ENCODE data around the gene KCNMA1.

KCNMA1 gene

GRCh38 chr10:77380723-77381122 lies 256.9 kb downstream of the KCNMA1 start:
- no peak for TF ChIP-seq CTCF (IDR thresholded peaks at IDR 0.05)
- Histone ChIP-seq H3K27me3 (peaks cover 64% of the 10 kb centered on the region), H3K36me3 (no peaks in the 10 kb centered on the region), H3K4me3 (ENCODE audit: low read depth in 1 of 2, low read length in 1 of 2) (no peak overlapping the region), H3K4me1 (ENCODE audit: control insufficient read depth in 1 of 2, insufficient read depth in 1 of 2, low read depth in 1 of 2, low read length in 1 of 2) (no peaks in the 10 kb centered on the region), H3K27ac (no peak overlapping the region), H3K9me3 (no peaks in the 10 kb centered on the region)

GRCh38 chr10:77380191-77380590 lies 257.4 kb downstream of the KCNMA1 start:
- H3K27ac ChIP-seq, result no peak overlapping the region
- H3K36me3 ChIP-seq, result no peaks in the 10 kb centered on the region
- H3K4me3 ChIP-seq (ENCODE audit: low read depth in 1 of 2, low read length in 1 of 2), result no peak overlapping the region
- peaks cover 59% of the 10 kb centered on the region for H3K27me3 ChIP-seq
- H3K4me1 ChIP-seq (ENCODE audit: control insufficient read depth in 1 of 2, insufficient read depth in 1 of 2, low read depth in 1 of 2, low read length in 1 of 2), result no peaks in the 10 kb centered on the region
- no peak for TF ChIP-seq CTCF (IDR thresholded peaks at IDR 0.05)
- H3K9me3 ChIP-seq, result no peaks in the 10 kb centered on the region

- H3K9me3 ChIP-seq, result no peaks in the 10 kb centered on the region
- peaks cover 55% of the 10 kb centered on the region for H3K27me3 ChIP-seq
- no peaks in the 10 kb centered on the region for H3K4me1 ChIP-seq (ENCODE audit: control insufficient read depth in 1 of 2, insufficient read depth in 1 of 2, low read depth in 1 of 2, low read length in 1 of 2)
- TF ChIP-seq CTCF (IDR thresholded peaks at IDR 0.05), result no peak
- H3K4me3 ChIP-seq (ENCODE audit: low read depth in 1 of 2, low read length in 1 of 2), result no peak overlapping the region
- no peaks in the 10 kb centered on the region for H3K36me3 ChIP-seq
- no peak overlapping the region for H3K27ac ChIP-seq
Observed at GRCh38 chr10:77378366-77379349, 258.9 kb downstream of the KCNMA1 start.

- Histone ChIP-seq H3K4me1 (ENCODE audit: control insufficient read depth in 1 of 2, insufficient read depth in 1 of 2, low read depth in 1 of 2, low read length in 1 of 2) (no peaks in the 10 kb centered on the region), H3K36me3 (no peaks in the 10 kb centered on the region), H3K27ac (no peak overlapping the region), H3K9me3 (no peaks in the 10 kb centered on the region), H3K4me3 (ENCODE audit: low read depth in 1 of 2, low read length in 1 of 2) (no peak overlapping the region), H3K27me3 (peaks cover 55% of the 10 kb centered on the region)
- no peak for TF ChIP-seq CTCF (IDR thresholded peaks at IDR 0.05)
Observed at GRCh38 chr10:77377678-77378352, 259.8 kb downstream of the KCNMA1 start.

- no peak for TF ChIP-seq CTCF (IDR thresholded peaks at IDR 0.05)
Observed at GRCh38 chr10:77377034-77377433, 260.6 kb downstream of the KCNMA1 start.

More at GRCh38 chr10:77377034-77377433, 260.6 kb downstream of the KCNMA1 start:
- no peaks in the 10 kb centered on the region for H3K9me3 ChIP-seq
- H3K27ac ChIP-seq, result no peak overlapping the region
- peaks cover 55% of the 10 kb centered on the region for H3K27me3 ChIP-seq
- no peaks in the 10 kb centered on the region for H3K36me3 ChIP-seq
- no peak overlapping the region for H3K4me3 ChIP-seq (ENCODE audit: low read depth in 1 of 2, low read length in 1 of 2)
- H3K4me1 ChIP-seq (ENCODE audit: control insufficient read depth in 1 of 2, insufficient read depth in 1 of 2, low read depth in 1 of 2, low read length in 1 of 2), result no peaks in the 10 kb centered on the region
